Naive thymus-derived CD4-positive, alpha-beta T cell (primary cell): ENCODE data around the gene CHKA. TPM values are rescaled to one million over a fixed set of nuclear protein-coding genes. Genes with fewer than 3 reads are reported as not detected.
A peak's percentile ranks its signal among the peaks of the same experiment; 100 is the strongest.

Experiments used
- ATAC-seq: fragments of 150-1000 bp; cut with Tn5 transposase; 2 replicates; pipeline ENCODE4 v1.10.0; 2021; ENCODE audit warnings: mild to moderate bottlenecking, moderate library complexity
- CTCF ChIA-PET: fragments of 350-600 bp; sonication (Branson Sonifier 250); formaldehyde crosslinking; loops from one replicate; lab custom pipeline; 2021; ENCODE audit warnings: antibody characterized with exemption; lab: Charles Lee
- POLR2A ChIA-PET: fragments of 350-600 bp; sonication (Branson Sonifier 250); formaldehyde crosslinking; loops from one replicate; lab custom pipeline; 2021; ENCODE audit warnings: antibody characterized with exemption, inconsistent platforms; lab: Charles Lee
- DNase-seq, 9 donors: peaks; one replicate each; pipeline versions ENCODE4 v3.0.0 to v3.0.0-alpha.2; 2020 to 2022; ENCODE audit warnings: mixed read lengths in 1 of 9
- H3K27ac ChIP-seq: one replicate; pipeline ENCODE4 v1.7.0; 2013; ENCODE audit warnings: mild to moderate bottlenecking, low read depth, low read length, moderate library complexity
- H3K27me3 ChIP-seq, 2 donors: one replicate each; pipeline ENCODE4 v1.7.0; 2013; ENCODE audit warnings: low read length in 2 of 2, mild to moderate bottlenecking in 2 of 2, moderate library complexity in 2 of 2; ENCODE audit not compliant: control insufficient read depth in 2 of 2, insufficient read depth in 2 of 2
- H3K36me3 ChIP-seq, 3 experiments: 1 replicate in 2 of 3; 2 replicates in 1 of 3; pipeline ENCODE4 v1.7.0; 2013; ENCODE audit warnings: low read length in 3 of 3, mild to moderate bottlenecking in 3 of 3, moderate library complexity in 1 of 3; ENCODE audit not compliant: insufficient read depth in 3 of 3, control insufficient read depth in 2 of 3
- H3K4me1 ChIP-seq, 2 donors: one replicate each; pipeline ENCODE4 v1.7.0; 2013; ENCODE audit warnings: low read length in 2 of 2, mild to moderate bottlenecking in 2 of 2, moderate library complexity in 1 of 2; ENCODE audit not compliant: control insufficient read depth in 2 of 2, insufficient read depth in 2 of 2
- H3K4me3 ChIP-seq: 2 replicates; pipeline ENCODE4 v1.7.0; 2013; ENCODE audit warnings: mild to moderate bottlenecking, low read length
- H3K9me3 ChIP-seq, 3 experiments: 1 replicate in 2 of 3; 2 replicates in 1 of 3; pipeline ENCODE4 v1.7.0; 2013; ENCODE audit warnings: low read length in 3 of 3; ENCODE audit not compliant: control insufficient read depth in 2 of 3
- H3K27ac Mint-ChIP-seq, 9 donors: one replicate each; pipeline ENCODE4 v1.8.0; 2020 to 2022; ENCODE audit warnings: mixed read lengths in 9 of 9, mild to moderate bottlenecking in 8 of 9, moderate library complexity in 5 of 9, inconsistent platforms in 2 of 9
- H3K27me3 Mint-ChIP-seq, 5 donors: one replicate each; pipeline ENCODE4 v1.8.0; 2021 to 2022; ENCODE audit warnings: mixed read lengths in 5 of 5, mild to moderate bottlenecking in 1 of 5
- H3K36me3 Mint-ChIP-seq, 5 donors: one replicate each; pipeline ENCODE4 v1.8.0; 2020 to 2022; ENCODE audit warnings: mixed read lengths in 5 of 5, mild to moderate bottlenecking in 3 of 5, inconsistent platforms in 1 of 5
- H3K4me1 Mint-ChIP-seq, 7 donors: one replicate each; pipeline ENCODE4 v1.8.0; 2020 to 2022; ENCODE audit warnings: mixed read lengths in 7 of 7, mild to moderate bottlenecking in 3 of 7, inconsistent platforms in 1 of 7
- H3K4me3 Mint-ChIP-seq, 10 donors: one replicate each; pipeline ENCODE4 v1.8.0; 2020 to 2022; ENCODE audit warnings: mild to moderate bottlenecking in 10 of 10, mixed read lengths in 10 of 10, moderate library complexity in 6 of 10, inconsistent platforms in 2 of 10
- H3K9me3 Mint-ChIP-seq, 11 donors: one replicate each; pipeline ENCODE4 v1.8.0; 2020 to 2022; ENCODE audit warnings: mixed read lengths in 11 of 11, mild to moderate bottlenecking in 4 of 11, inconsistent platforms in 1 of 11, moderate library complexity in 1 of 11
- intact Hi-C, 2 donors: fragments of 100-400 bp; cut with micrococcal nuclease; formaldehyde crosslinking; loops; one replicate each; pipeline ENCODE4 v1.15.1; 2023
- polyA plus RNA-seq, 2 donors: library from polyadenylated mRNA; unstranded; fragments of 300-500 nt; fragmentation: Illumina TruSeq; gene quantifications; one replicate each; pipeline ENCODE4 v1.2.3, GENCODE V29; 2021
- total RNA-seq, 6 experiments: library from RNA in 5 of 6; stranded (reverse) in 5 of 6; gene quantifications; 1 replicate in 5 of 6; 2 replicates in 1 of 6; pipeline ENCODE4 v1.2.3 and lab custom pipeline; 2021 to 2026

CHKA gene
- total and polyA plus RNA-seq, 7 experiments from 2014 or later = 1.4 to 31.3 (median 7.1) TPM

- peaks cover 0 to 18% (median 4%) of the 10 kb centered on the region in 11 donors for H3K9me3 Mint-ChIP-seq
- H3K36me3 ChIP-seq = no peaks in the 10 kb centered on the region
- no peak overlapping the region for H3K4me3 Mint-ChIP-seq
- ATAC-seq (no peak), DNase-seq (no peak)
- no peak overlapping the region for H3K4me3 ChIP-seq
- H3K36me3 Mint-ChIP-seq = peaks cover 0 to 15% (median 4%) of the 10 kb centered on the region in 5 donors
- ChIA-PET CTCF (no interaction called here), POLR2A (no interaction called here)
- no peaks in the 10 kb centered on the region for H3K27me3 Mint-ChIP-seq
- no peak overlapping the region for H3K27ac ChIP-seq
- H3K4me1 Mint-ChIP-seq = peaks cover 0 to 4% (median 0%) of the 10 kb centered on the region in 7 donors
- no peaks in the 10 kb centered on the region for H3K4me1 ChIP-seq
- H3K27me3 ChIP-seq = no peaks in the 10 kb centered on the region
- intact Hi-C loops = no loop called here
- H3K27ac Mint-ChIP-seq = no peak overlapping the region
- H3K9me3 ChIP-seq = peaks cover 0 to 8% (median 0%) of the 10 kb centered on the region in 3 experiments
Observed at GRCh38 chr11:68020575-68020974, 100.6 kb downstream of the CHKA start.

DNA sequence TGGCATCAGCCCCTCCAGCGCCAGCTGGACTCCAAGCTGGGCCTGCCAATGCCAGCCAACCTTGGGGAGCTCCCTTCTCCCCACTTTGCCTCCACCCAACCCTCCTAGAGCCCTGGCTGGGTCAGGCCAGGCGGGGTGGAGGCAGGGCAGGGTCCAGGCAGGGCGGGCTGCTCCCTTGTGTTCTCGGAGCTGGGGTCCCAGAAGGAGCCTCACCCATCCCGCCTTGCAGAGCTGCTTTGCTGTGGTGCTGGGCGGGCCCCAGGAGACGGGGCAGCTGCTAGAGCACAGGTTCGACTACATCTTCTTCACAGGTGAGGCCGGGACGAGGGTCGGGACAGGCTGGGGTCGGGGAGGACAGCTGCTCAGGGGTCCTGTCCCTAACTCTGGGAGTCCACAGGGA is 101.7 kb downstream of the CHKA start:
- Mint-ChIP-seq H3K27ac (no peak overlapping the region), H3K27me3 (no peaks in the 10 kb centered on the region), H3K4me1 (peaks cover 0 to 4% (median 0%) of the 10 kb centered on the region in 7 donors), H3K4me3 (no peak overlapping the region), H3K9me3 (peaks cover 0 to 7% (median 0%) of the 10 kb centered on the region in 11 donors), H3K36me3 (peaks cover 0 to 6% (median 0%) of the 10 kb centered on the region in 5 donors)
- intact Hi-C loops = no loop called here
- Histone ChIP-seq H3K36me3 (no peaks in the 10 kb centered on the region), H3K4me3 (no peak overlapping the region), H3K9me3 (peaks cover 0 to 1% (median 0%) of the 10 kb centered on the region in 3 experiments), H3K27me3 (no peaks in the 10 kb centered on the region), H3K4me1 (no peaks in the 10 kb centered on the region), H3K27ac (no peak overlapping the region)
- ChIA-PET POLR2A (no interaction called here), CTCF (no interaction called here)
- ATAC-seq (no peak), DNase-seq (no peak)

DNA sequence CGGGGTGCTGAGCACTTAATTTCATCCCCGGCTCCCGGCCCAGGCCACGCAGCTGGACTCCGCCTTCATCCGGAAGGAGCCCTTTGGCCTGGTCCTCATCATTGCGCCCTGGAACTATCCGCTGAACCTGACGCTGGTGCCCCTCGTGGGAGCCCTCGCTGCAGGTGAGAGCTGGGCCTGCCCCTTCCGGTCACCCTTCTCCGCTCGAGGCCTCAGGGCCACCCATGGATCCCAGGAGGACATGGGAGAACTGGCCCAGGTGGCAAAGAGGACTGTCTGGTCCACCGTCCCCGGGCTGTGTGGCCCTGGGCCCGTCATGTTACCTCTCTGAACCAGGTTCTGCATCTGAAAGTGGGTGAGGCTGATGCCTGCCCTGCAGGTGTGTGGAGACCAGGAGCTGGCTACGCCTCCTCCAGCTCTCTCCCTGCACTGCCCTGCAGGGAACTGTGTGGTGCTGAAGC is 102.4 kb downstream of the CHKA start:
- POLR2A ChIA-PET = no interaction called here
- Histone ChIP-seq H3K27ac (no peak overlapping the region), H3K4me1 (no peaks in the 10 kb centered on the region), H3K4me3 (no peak overlapping the region), H3K36me3 (no peaks in the 10 kb centered on the region), H3K9me3 (no peaks in the 10 kb centered on the region), H3K27me3 (no peaks in the 10 kb centered on the region)
- DNase-seq (no peak), ATAC-seq (no peak)
- CTCF ChIA-PET = no interaction called here
- peaks cover 0 to 4% (median 0%) of the 10 kb centered on the region in 5 donors for H3K27me3 Mint-ChIP-seq
- H3K9me3 Mint-ChIP-seq = no peaks in the 10 kb centered on the region
- no peak overlapping the region for H3K27ac Mint-ChIP-seq
- H3K4me1 Mint-ChIP-seq = peaks cover 0 to 7% (median 0%) of the 10 kb centered on the region in 7 donors
- intact Hi-C loops = no loop called here
- no peaks in the 10 kb centered on the region for H3K36me3 Mint-ChIP-seq
- H3K4me3 Mint-ChIP-seq = no peak overlapping the region

GRCh38 chr11:68017980-68018729 is 103.0 kb downstream of the CHKA start:
- H3K36me3 ChIP-seq = no peaks in the 10 kb centered on the region
- no peaks in the 10 kb centered on the region for H3K9me3 ChIP-seq
- DNase-seq = no peak
- Mint-ChIP-seq H3K27me3 (peaks cover 0 to 5% (median 0%) of the 10 kb centered on the region in 5 donors), H3K36me3 (no peaks in the 10 kb centered on the region), H3K4me3 (no peak overlapping the region), H3K27ac (peak overlapping the region in 1 of 9 donors; percentile 18), H3K9me3 (no peaks in the 10 kb centered on the region), H3K4me1 (peaks cover 0 to 8% (median 0%) of the 10 kb centered on the region in 7 donors)
- no peak for ATAC-seq
- H3K27ac ChIP-seq = no peak overlapping the region
- ChIA-PET POLR2A (no interaction called here), CTCF (no interaction called here)
- H3K27me3 ChIP-seq = no peaks in the 10 kb centered on the region
- no peak overlapping the region for H3K4me3 ChIP-seq
- H3K4me1 ChIP-seq = no peaks in the 10 kb centered on the region
- intact Hi-C loops = no loop called here

DNA sequence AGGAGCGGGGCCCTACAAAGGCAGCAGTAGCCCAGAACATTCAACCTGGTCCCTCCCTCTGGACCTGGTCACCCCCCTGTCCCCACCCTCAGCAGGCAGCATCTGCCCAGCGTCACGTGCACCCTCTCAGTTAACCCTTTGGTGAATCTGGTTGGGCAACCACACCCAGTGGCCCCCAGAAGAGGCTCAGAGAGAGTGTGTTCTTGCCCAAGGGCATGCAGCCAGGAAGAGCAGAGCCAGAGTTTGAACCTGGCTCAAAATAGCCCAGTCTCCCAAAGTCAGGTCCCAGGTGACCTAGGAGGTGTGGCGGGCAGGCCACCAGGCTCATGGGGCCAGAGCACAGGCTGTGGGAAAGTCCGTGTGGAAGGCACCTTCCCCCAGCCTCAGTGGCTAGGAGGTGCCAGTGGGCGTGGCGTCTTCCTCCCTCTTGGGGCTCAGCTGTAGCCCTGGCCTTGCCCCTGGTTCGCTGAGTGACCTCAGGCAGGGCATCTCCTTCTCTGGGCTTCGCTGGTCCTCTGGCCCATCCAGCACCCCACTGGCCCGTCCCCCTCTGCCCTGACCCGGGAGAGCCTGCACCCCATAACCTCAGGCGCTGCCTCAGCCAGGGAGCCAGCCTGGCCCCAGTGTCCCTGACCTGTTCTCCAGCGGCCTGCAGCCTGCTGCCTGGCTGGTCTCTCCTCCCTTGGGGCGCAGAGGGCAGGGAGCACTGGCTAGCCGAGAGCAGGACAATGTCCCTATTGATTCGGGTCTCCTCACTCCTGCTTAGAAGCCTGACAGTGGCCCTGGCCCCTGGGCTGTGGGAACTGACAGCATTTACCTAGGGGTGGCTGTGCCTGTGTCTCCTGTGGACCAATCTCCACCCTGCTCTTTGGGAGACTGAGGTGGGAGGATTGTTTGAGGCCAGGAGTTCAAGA is 104.0 kb downstream of the CHKA start:
- Histone ChIP-seq H3K4me1 (no peaks in the 10 kb centered on the region), H3K27ac (no peak overlapping the region), H3K27me3 (no peaks in the 10 kb centered on the region), H3K9me3 (no peaks in the 10 kb centered on the region), H3K36me3 (no peaks in the 10 kb centered on the region), H3K4me3 (no peak overlapping the region)
- H3K4me3 Mint-ChIP-seq = no peak overlapping the region
- H3K27me3 Mint-ChIP-seq = peaks cover 0 to 5% (median 0%) of the 10 kb centered on the region in 5 donors
- H3K9me3 Mint-ChIP-seq = no peaks in the 10 kb centered on the region
- ChIA-PET POLR2A (no interaction called here), CTCF (no interaction called here)
- intact Hi-C loops = no loop called here
- no peak for ATAC-seq
- H3K36me3 Mint-ChIP-seq = no peaks in the 10 kb centered on the region
- H3K4me1 Mint-ChIP-seq = peaks cover 0 to 8% (median 0%) of the 10 kb centered on the region in 7 donors
- H3K27ac Mint-ChIP-seq = no peak overlapping the region
- DNase-seq = no peak

- Mint-ChIP-seq H3K4me1 (peaks cover 0 to 9% (median 0%) of the 10 kb centered on the region in 7 donors), H3K9me3 (no peaks in the 10 kb centered on the region), H3K27me3 (peaks cover 0 to 11% (median 0%) of the 10 kb centered on the region in 5 donors), H3K36me3 (no peaks in the 10 kb centered on the region), H3K4me3 (no peak overlapping the region), H3K27ac (no peak overlapping the region)
- Histone ChIP-seq H3K36me3 (no peaks in the 10 kb centered on the region), H3K4me3 (no peak overlapping the region), H3K27me3 (no peaks in the 10 kb centered on the region), H3K4me1 (no peaks in the 10 kb centered on the region), H3K9me3 (no peaks in the 10 kb centered on the region), H3K27ac (no peak overlapping the region)
- POLR2A ChIA-PET = no interaction called here
- CTCF ChIA-PET = no interaction called here
- no peak for DNase-seq
- intact Hi-C loops = no loop called here
- ATAC-seq = no peak
Observed at GRCh38 chr11:68016161-68016903, 104.9 kb downstream of the CHKA start.
